HG03066 (cell line): ENCODE data around the gene SPRED2.

ENCODE experiments used
- ATAC-seq: cut with Tn5 transposase; IDR thresholded peaks from one replicate; pipeline ENCODE4 v1.9.1; 2021; ENCODE audit warnings: low read depth; ENCODE audit not compliant: unreplicated experiment

SPRED2 gene

GRCh38 chr2:65443509-65444186 lies 11.2 kb upstream of the SPRED2 start:
- ATAC-seq = no peak

- no peak for ATAC-seq
These were observed 10.1 kb upstream of the SPRED2 start for GRCh38 chr2:65442420-65443020.

GRCh38 chr2:65438137-65438899 lies 5.9 kb upstream of the SPRED2 start:
- no peak for ATAC-seq

- ATAC-seq = no peak
These were observed 5.2 kb upstream of the SPRED2 start for GRCh38 chr2:65437392-65438135.

GRCh38 chr2:65436824-65437221 lies 4.4 kb upstream of the SPRED2 start:
- peak; percentile 65 for ATAC-seq

GRCh38 chr2:65436169-65436823 lies 3.9 kb upstream of the SPRED2 start:
- peak; percentile 26 for ATAC-seq

- peak; percentile 20 for ATAC-seq
These were observed 3.3 kb upstream of the SPRED2 start for GRCh38 chr2:65435625-65436168.

GRCh38 chr2:65434592-65435241 lies 2.3 kb upstream of the SPRED2 start:
- no peak for ATAC-seq

- peak; percentile 31 for ATAC-seq
These were observed 775 bp downstream of the SPRED2 start for GRCh38 chr2:65431421-65432226.

- ATAC-seq = peak; percentile 17
These were observed 1.6 kb downstream of the SPRED2 start for GRCh38 chr2:65430603-65431420.

- no peak for ATAC-seq
These were observed 2.4 kb downstream of the SPRED2 start for GRCh38 chr2:65429786-65430602.

- ATAC-seq = no peak
These were observed 4.9 kb downstream of the SPRED2 start for GRCh38 chr2:65427532-65427931.

- no peak for ATAC-seq
These were observed 7.1 kb downstream of the SPRED2 start for GRCh38 chr2:65425276-65425675.

- no peak for ATAC-seq
These were observed 8.0 kb downstream of the SPRED2 start for GRCh38 chr2:65424391-65424790.

- no peak for ATAC-seq
These were observed 11.0 kb downstream of the SPRED2 start for GRCh38 chr2:65421432-65421748.

- peak; percentile 75 for ATAC-seq
These were observed 11.5 kb downstream of the SPRED2 start for GRCh38 chr2:65420712-65421431.
